Thyroid gland (tissue), 4 donors: Measurements from ENCODE around the gene SEZ6L.

Experiments
- CTCF ChIP-seq, 6 experiments: fragments of 200-600 bp in 3 of 6; fragments of 450-650 bp in 3 of 6; sonication (generic) in 3 of 6; IDR thresholded peaks; one replicate each; pipeline ENCODE4 v1.5.1; 2016 to 2019; ENCODE audit warnings: antibody characterized with exemption in 6 of 6, mild to moderate bottlenecking in 2 of 6, inconsistent platforms in 1 of 6, moderate library complexity in 1 of 6
- POLR2A ChIP-seq, 2 donors: fragments of 450-650 bp; IDR thresholded peaks; one replicate each; pipeline ENCODE4 v1.6.1; 2017; ENCODE audit warnings: antibody characterized with exemption in 2 of 2, mild to moderate bottlenecking in 2 of 2, moderate library complexity in 1 of 2

GRCh38 chr22:26314656-26315055 is 145.4 kb downstream of the SEZ6L start:
- TF ChIP-seq CTCF (IDR thresholded peaks at IDR 0.05) (no peak), POLR2A (IDR thresholded peaks at IDR 0.05) (no peak)
